ENCODE data around the gene TBC1D22B.

The TBC1D22B gene

GRCh38 chr6:37244430-37245310 is 12.9 kb upstream of the TBC1D22B start:
- no peak for TF ChIP-seq CTCF (IDR thresholded peaks at IDR 0.05; ENCODE audit: low read depth, low read length)
- no peak overlapping the region for H3K4me3 ChIP-seq (ENCODE audit: low read depth, low read length)

- TF ChIP-seq CTCF (IDR thresholded peaks at IDR 0.05; ENCODE audit: low read depth, low read length) = no peak
- no peak overlapping the region for H3K4me3 ChIP-seq (ENCODE audit: low read depth, low read length)
These were observed 6.3 kb upstream of the TBC1D22B start for GRCh38 chr6:37251211-37251780.

- TF ChIP-seq CTCF (IDR thresholded peaks at IDR 0.05; ENCODE audit: low read depth, low read length) = no peak
- no peak overlapping the region for H3K4me3 ChIP-seq (ENCODE audit: low read depth, low read length)
These were observed 4.0 kb upstream of the TBC1D22B start for GRCh38 chr6:37253486-37254007.

- H3K4me3 ChIP-seq (ENCODE audit: low read depth, low read length) = no peak overlapping the region
- no peak for TF ChIP-seq CTCF (IDR thresholded peaks at IDR 0.05; ENCODE audit: low read depth, low read length)
These were observed 2.7 kb upstream of the TBC1D22B start for GRCh38 chr6:37254881-37255280.

GRCh38 chr6:37256692-37257319 is 766 bp upstream of the TBC1D22B start:
- no peak for TF ChIP-seq CTCF (IDR thresholded peaks at IDR 0.05; ENCODE audit: low read depth, low read length)
- peak overlapping the region; percentile 93 for H3K4me3 ChIP-seq (ENCODE audit: low read depth, low read length)

GRCh38 chr6:37257320-37257633 is 295 bp upstream of the TBC1D22B start:
- TF ChIP-seq CTCF (IDR thresholded peaks at IDR 0.05; ENCODE audit: low read depth, low read length) = no peak

More at GRCh38 chr6:37257320-37257633, 295 bp upstream of the TBC1D22B start:
- H3K4me3 ChIP-seq (ENCODE audit: low read depth, low read length) = peak overlapping the region; percentile 93
